IMR-90 (cell line): ENCODE results near the gene MIER2. TPM values are rescaled to one million over a fixed set of nuclear protein-coding genes. Genes with fewer than 3 reads are reported as not detected.

Source experiments
- ATAC-seq: fragments of 200-7000 bp; cut with Tn5 transposase; 2 replicates; pipeline ENCODE4 v1.9.1; 2020; ENCODE audit warnings: low read depth, mild to moderate bottlenecking, moderate library complexity
- BruUV-seq: library from RNA; stranded (reverse); fragments of 400-500 nt; replicated peaks from 2 replicates; lab custom pipeline; 2021; lab: Mats Ljungman, UMichigan
- CTCF ChIA-PET: fragments of 300-600 bp; formaldehyde crosslinking; extraction: SDS; loops from one replicate; lab custom pipeline; 2021; ENCODE audit warnings: antibody characterized with exemption; lab: Yijun Ruan, JAX
- POLR2A ChIA-PET: fragments of 300-600 bp; sonication (Branson Sonifier 250); formaldehyde crosslinking; loops from one replicate; lab custom pipeline; 2022; ENCODE audit warnings: antibody characterized with exemption; ENCODE audit not compliant: unreplicated experiment; lab: Charles Lee
- DNase-seq: peaks from one replicate; pipeline ENCODE4 v3.0.0; 2013
- H2AFZ ChIP-seq: replicated peaks from 2 replicates; pipeline ENCODE3; 2013; ENCODE audit warnings: low read length, mild to moderate bottlenecking; ENCODE audit not compliant: poor library complexity
- H2AK5ac ChIP-seq: 2 replicates; pipeline ENCODE4 v1.6.1; 2013; ENCODE audit warnings: low read depth, low read length, inconsistent platforms
- H2AK9ac ChIP-seq: replicated peaks from 2 replicates; pipeline ENCODE3; 2013; ENCODE audit warnings: mild to moderate bottlenecking, low read depth, low read length, moderate library complexity; ENCODE audit not compliant: poor library complexity
- H2BK120ac ChIP-seq: 2 replicates; pipeline ENCODE4 v1.6.1; 2013; ENCODE audit warnings: low read depth, low read length, inconsistent platforms
- H2BK15ac ChIP-seq: 3 replicates; pipeline ENCODE4 v1.6.1; 2013; ENCODE audit warnings: low read depth, low read length, inconsistent platforms
- H2BK20ac ChIP-seq: 2 replicates; pipeline ENCODE4 v1.6.1; 2013; ENCODE audit warnings: low read depth, mild to moderate bottlenecking, inconsistent platforms, low read length, moderate library complexity
- H2BK5ac ChIP-seq: 2 replicates; pipeline ENCODE4 v1.6.1; 2013; ENCODE audit warnings: mild to moderate bottlenecking, low read depth, low read length, inconsistent platforms; ENCODE audit not compliant: poor library complexity, severe bottlenecking
- H3K14ac ChIP-seq: replicated peaks from 2 replicates; pipeline ENCODE4 v1.6.1; 2013; ENCODE audit warnings: low read depth, low read length, inconsistent platforms
- H3K18ac ChIP-seq: 2 replicates; pipeline ENCODE4 v1.6.1; 2013; ENCODE audit warnings: low read depth, low read length, control low read depth
- H3K23ac ChIP-seq: 2 replicates; pipeline ENCODE4 v1.6.1; 2013; ENCODE audit warnings: low read depth, low read length, inconsistent platforms
- H3K27ac ChIP-seq: 2 replicates; pipeline ENCODE4 v1.5.1; 2013; ENCODE audit warnings: mild to moderate bottlenecking, control low read depth, low read length; ENCODE audit not compliant: insufficient read depth
- H3K27me3 ChIP-seq: 2 replicates; pipeline ENCODE4 v1.6.1; 2013; ENCODE audit warnings: low read length; ENCODE audit not compliant: control insufficient read depth, insufficient read depth
- H3K36me3 ChIP-seq: 2 replicates; pipeline ENCODE4 v1.6.1; 2013; ENCODE audit warnings: low read length, mixed read lengths; ENCODE audit not compliant: control insufficient read depth, insufficient read depth
- H3K4ac ChIP-seq: 2 replicates; pipeline ENCODE4 v1.6.1; 2013; ENCODE audit warnings: low read depth, low read length, inconsistent platforms
- H3K4me1 ChIP-seq: 2 replicates; pipeline ENCODE4 v1.6.1; 2013; ENCODE audit warnings: low read length, mixed read lengths; ENCODE audit not compliant: control insufficient read depth, insufficient read depth
- H3K4me2 ChIP-seq: 2 replicates; pipeline ENCODE4 v1.6.1; 2013; ENCODE audit warnings: low read depth, mild to moderate bottlenecking, control low read depth, low read length, moderate library complexity
- H3K4me3 ChIP-seq: 2 replicates; pipeline ENCODE4 v1.5.1; 2013; ENCODE audit warnings: low read depth, mild to moderate bottlenecking, control low read depth, low read length, moderate library complexity; ENCODE audit not compliant: insufficient read depth
- H3K56ac ChIP-seq: 2 replicates; pipeline ENCODE4 v1.6.1; 2013; ENCODE audit warnings: low read length, inconsistent platforms; ENCODE audit not compliant: insufficient read depth; ENCODE audit errors: extremely low read depth
- H3K79me1 ChIP-seq, 2 experiments: 2 replicates each; pipeline ENCODE4 v1.6.1; 2013; ENCODE audit warnings: low read length in 2 of 2, inconsistent platforms in 1 of 2, low read depth in 1 of 2
- H3K9ac ChIP-seq: 2 replicates; pipeline ENCODE4 v1.6.1; 2013; ENCODE audit warnings: low read depth, low read length, control low read depth
- H3K9me1 ChIP-seq: 2 replicates; pipeline ENCODE4 v1.6.1; 2013; ENCODE audit warnings: low read length, inconsistent platforms; ENCODE audit not compliant: insufficient read depth
- H3K9me3 ChIP-seq: 2 replicates; pipeline ENCODE4 v1.6.1; 2013; ENCODE audit warnings: low read length; ENCODE audit not compliant: control insufficient read depth, insufficient read depth
- H4K20me1 ChIP-seq: 2 replicates; pipeline ENCODE4 v1.6.1; 2013; ENCODE audit warnings: low read length, inconsistent platforms; ENCODE audit not compliant: insufficient read depth
- H4K5ac ChIP-seq: 2 replicates; pipeline ENCODE4 v1.6.1; 2013; ENCODE audit warnings: mild to moderate bottlenecking, low read depth, low read length, control low read depth
- H4K8ac ChIP-seq, 2 experiments: 2 replicates each; pipeline ENCODE4 v1.6.1; 2013; ENCODE audit warnings: low read depth in 2 of 2, low read length in 2 of 2, control low read depth in 1 of 2, inconsistent platforms in 1 of 2
- H4K91ac ChIP-seq: 2 replicates; pipeline ENCODE4 v1.6.1; 2013; ENCODE audit warnings: low read depth, low read length, inconsistent platforms; ENCODE audit not compliant: insufficient read depth
- BHLHE40 ChIP-seq: fragments of 150-350 bp; IDR thresholded peaks from 2 replicates; pipeline ENCODE4 v1.6.1; 2016; ENCODE audit warnings: mild to moderate bottlenecking, low read depth, low read length
- CEBPB ChIP-seq: IDR thresholded peaks from 2 replicates; pipeline ENCODE4 v1.6.1; 2012; ENCODE audit warnings: low read depth, low read length, improper control_type of control experiment
- CHD1 ChIP-seq: IDR thresholded peaks from 2 replicates; pipeline ENCODE4 v1.6.1; 2012; ENCODE audit warnings: low read depth, low read length, improper control_type of control experiment
- CTCF ChIP-seq: conservative IDR thresholded peaks from 2 replicates; pipeline ENCODE4 v1.5.1; 2012; ENCODE audit warnings: mild to moderate bottlenecking, low read depth, low read length, improper control_type of control experiment
- ELK1 ChIP-seq: fragments of 150-350 bp; IDR thresholded peaks from 2 replicates; pipeline ENCODE4 v1.6.1; 2016; ENCODE audit warnings: low read depth, mild to moderate bottlenecking, low read length, moderate library complexity, borderline replicate concordance
- FOS ChIP-seq: fragments of 150-350 bp; IDR thresholded peaks from 2 replicates; pipeline ENCODE4 v1.6.1; 2016; ENCODE audit warnings: low read depth, low read length
- MAFK ChIP-seq: IDR thresholded peaks from 2 replicates; pipeline ENCODE4 v1.6.1; 2012; ENCODE audit warnings: low read depth, low read length, improper control_type of control experiment
- MAZ ChIP-seq: IDR thresholded peaks from 2 replicates; pipeline ENCODE4 v1.6.1; 2012; ENCODE audit warnings: low read depth, mild to moderate bottlenecking, low read length, improper control_type of control experiment, moderate library complexity, borderline replicate concordance
- MXI1 ChIP-seq: IDR thresholded peaks from 2 replicates; pipeline ENCODE4 v1.6.1; 2012; ENCODE audit warnings: low read depth, mild to moderate bottlenecking, low read length, moderate library complexity, borderline replicate concordance
- NFE2L2 ChIP-seq: fragments of 150-350 bp; IDR thresholded peaks from 2 replicates; pipeline ENCODE4 v1.6.1; 2016; ENCODE audit warnings: low read depth, mild to moderate bottlenecking, low read length
- POLR2A ChIP-seq: IDR thresholded peaks from 2 replicates; pipeline ENCODE4 v1.6.1; 2012; ENCODE audit warnings: mild to moderate bottlenecking, low read depth, low read length
- RCOR1 ChIP-seq: IDR thresholded peaks from 2 replicates; pipeline ENCODE4 v1.6.1; 2012; ENCODE audit warnings: mild to moderate bottlenecking, low read length, improper control_type of control experiment; ENCODE audit not compliant: insufficient replicate concordance
- RFX5 ChIP-seq: IDR thresholded peaks from 2 replicates; pipeline ENCODE4 v1.8.0; 2012; ENCODE audit warnings: low read depth, mild to moderate bottlenecking, low read length, moderate library complexity
- SMC3 ChIP-seq: fragments of 150-350 bp; IDR thresholded peaks from 2 replicates; pipeline ENCODE4 v1.6.1; 2016; ENCODE audit warnings: low read depth, mild to moderate bottlenecking, antibody characterized with exemption, low read length, moderate library complexity
- USF2 ChIP-seq: fragments of 150-350 bp; IDR thresholded peaks from 2 replicates; pipeline ENCODE4 v1.6.1; 2017; ENCODE audit warnings: mild to moderate bottlenecking, antibody characterized with exemption, low read length, low read depth
- WGBS, 2 experiments: methylation state at CpG; one replicate each; pipeline versions ENCODE4 v1.1.5 to v1.1.7; 2013; ENCODE audit warnings: missing lambda C conversion rate in 2 of 2; ENCODE audit not compliant: insufficient read length in 1 of 2; ENCODE audit errors: extremely low coverage in 2 of 2; 5-methylcytosine and 5-hydroxymethylcytosine counted together
- dilution Hi-C: fragments of 300-500 bp; cut with HindIII; formaldehyde crosslinking; loops from one replicate; pipeline ENCODE4 v1.14.3; 2018; ENCODE audit warnings: low sequenced_read_pairs; ENCODE audit not compliant: unreplicated experiment
- in situ Hi-C: fragments of 300-500 bp; cut with MboI; formaldehyde crosslinking; loops from 3 replicates; pipeline ENCODE4 v1.14.3; 2019; ENCODE audit warnings: low sequenced_read_pairs, inconsistent platforms, mixed read lengths
- intact Hi-C: fragments of 100-400 bp; cut with micrococcal nuclease; formaldehyde crosslinking; loops from 2 replicates; pipeline ENCODE4 v1.10.0; 2022
- polyA plus RNA-seq, 3 experiments: library from polyadenylated mRNA; depleted of rRNA; stranded (reverse); fragments of >200 nt; gene quantifications; 2 replicates each; pipeline ENCODE4 v1.2.3, GENCODE V29; 2012; ENCODE audit warnings: low replicate concordance in 1 of 3
- total RNA-seq: library from RNA; depleted of rRNA; stranded (reverse); fragments of >200 nt; gene quantifications from 2 replicates; pipeline ENCODE4 v1.2.3, GENCODE V29; 2012

MIER2 gene
- total and polyA plus RNA-seq, 2 of the 4 experiments (the other 2 are of a cell fraction) = 28.0 to 28.4 TPM

GRCh38 chr19:336067-336614 lies 8.5 kb downstream of the MIER2 start:
- Histone ChIP-seq H3K56ac (no peak overlapping the region), H4K91ac (no peak overlapping the region), H2BK15ac (no peak overlapping the region), H3K9me3 (no peaks in the 10 kb centered on the region; the same call in 1 of the 2 replicates), H3K9ac (no peak overlapping the region), H3K27me3 (no peaks in the 10 kb centered on the region), H3K18ac (no peak overlapping the region), H3K27ac (no peak overlapping the region), H4K5ac (no peak overlapping the region), H2BK120ac (no peak overlapping the region), H2BK5ac (no peak overlapping the region), H3K9me1 (peaks cover 24% of the 10 kb centered on the region), H2BK20ac (no peak overlapping the region), H2AK9ac (no peak overlapping the region), H3K79me1 (peaks cover 10 to 67% of the 10 kb centered on the region in 2 experiments), H3K4ac (no peak overlapping the region), H4K8ac (no peak overlapping the region), H3K36me3 (peaks cover 27% of the 10 kb centered on the region), H2AK5ac (no peak overlapping the region), H3K23ac (no peak overlapping the region), H3K4me3 (no peak overlapping the region), H4K20me1 (peaks cover 63% of the 10 kb centered on the region), H3K4me2 (no peak overlapping the region), H3K14ac (no peak overlapping the region), H3K4me1 (peaks cover 9% of the 10 kb centered on the region), H2AFZ (peak overlapping the region; percentile 32)
- ChIA-PET CTCF (no interaction called here), POLR2A (no interaction called here)
- no peak for DNase-seq
- TF ChIP-seq CTCF (no peak), NFE2L2 (no peak), SMC3 (no peak), MAFK (no peak), USF2 (no peak), CEBPB (no peak), FOS (no peak), RCOR1 (no peak), POLR2A (no peak), BHLHE40 (no peak), MAZ (no peak), CHD1 (no peak), MXI1 (no peak), ELK1 (no peak), RFX5 (no peak)
- intact Hi-C loops = no loop called here
- ATAC-seq = peak; percentile 15; the same call in 1 of the 2 replicates
- BruUV-seq = no TSS peak
- in situ Hi-C loops = no loop called here
- dilution Hi-C loops = no loop called here
- 94% methylated on average over 17 of the region's 20 CpGs; no CpG with 5 or more reads in 1 of the 2 experiments for WGBS, 2 experiments
